RWPE1 (cell line): ENCODE results near the gene LPO.

Experiments used
- CTCF ChIA-PET: fragments of 350-600 bp; sonication (Branson Sonifier 250); formaldehyde crosslinking; extraction: SDS; loops from one replicate; lab custom pipeline; 2021; lab: Yijun Ruan, JAX
- POLR2A ChIA-PET: fragments of 400-600 bp; formaldehyde crosslinking; extraction: SDS; loops from one replicate; lab custom pipeline; 2020; ENCODE audit warnings: antibody characterized with exemption; ENCODE audit not compliant: low non-redundant PET; lab: Yijun Ruan, JAX
- DNase-seq: peaks from one replicate; pipeline ENCODE4 v3.0.0; 2012; ENCODE audit warnings: low spot score
- H3K27ac ChIP-seq: fragments of 450-650 bp; 2 replicates; pipeline ENCODE4 v1.5.1; 2017
- TF ChIP-seq, protein P1 (sequence below): fragments of 450-650 bp; conservative IDR thresholded peaks from 2 replicates; pipeline ENCODE4 v1.5.1; 2017; ENCODE audit warnings: low read depth, mild to moderate bottlenecking

The LPO gene

DNA sequence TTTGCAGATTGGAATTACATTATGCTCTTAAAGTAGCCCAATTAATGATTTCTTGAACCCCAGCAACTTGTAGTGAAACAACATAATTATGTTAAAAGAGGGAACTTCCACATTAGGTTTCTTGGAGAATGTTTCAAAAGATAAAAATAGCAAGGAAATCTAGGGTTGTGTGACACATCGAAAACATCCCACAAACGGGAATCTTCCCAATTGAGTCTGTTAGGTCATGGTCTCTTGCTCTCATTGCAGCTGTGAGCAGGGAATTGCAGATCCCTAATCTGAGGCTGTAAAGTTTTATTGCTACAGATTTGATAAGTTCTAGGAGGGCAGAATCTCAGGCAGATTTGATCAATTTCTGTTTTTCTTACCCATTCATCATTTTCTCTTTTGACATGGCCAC is 6.7 kb upstream of the LPO start:
- ChIA-PET POLR2A (no interaction called here), CTCF (interaction anchor here (1.3 kb wide), 1 partner anchor 18 kb away, joined by 3 read pairs; no protein-coding TSS in a partner anchor)
- no peak overlapping the region for H3K27ac ChIP-seq
- TF ChIP-seq, protein P1, sequence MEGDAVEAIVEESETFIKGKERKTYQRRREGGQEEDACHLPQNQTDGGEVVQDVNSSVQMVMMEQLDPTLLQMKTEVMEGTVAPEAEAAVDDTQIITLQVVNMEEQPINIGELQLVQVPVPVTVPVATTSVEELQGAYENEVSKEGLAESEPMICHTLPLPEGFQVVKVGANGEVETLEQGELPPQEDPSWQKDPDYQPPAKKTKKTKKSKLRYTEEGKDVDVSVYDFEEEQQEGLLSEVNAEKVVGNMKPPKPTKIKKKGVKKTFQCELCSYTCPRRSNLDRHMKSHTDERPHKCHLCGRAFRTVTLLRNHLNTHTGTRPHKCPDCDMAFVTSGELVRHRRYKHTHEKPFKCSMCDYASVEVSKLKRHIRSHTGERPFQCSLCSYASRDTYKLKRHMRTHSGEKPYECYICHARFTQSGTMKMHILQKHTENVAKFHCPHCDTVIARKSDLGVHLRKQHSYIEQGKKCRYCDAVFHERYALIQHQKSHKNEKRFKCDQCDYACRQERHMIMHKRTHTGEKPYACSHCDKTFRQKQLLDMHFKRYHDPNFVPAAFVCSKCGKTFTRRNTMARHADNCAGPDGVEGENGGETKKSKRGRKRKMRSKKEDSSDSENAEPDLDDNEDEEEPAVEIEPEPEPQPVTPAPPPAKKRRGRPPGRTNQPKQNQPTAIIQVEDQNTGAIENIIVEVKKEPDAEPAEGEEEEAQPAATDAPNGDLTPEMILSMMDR = no peak
- no peak for DNase-seq

DNA sequence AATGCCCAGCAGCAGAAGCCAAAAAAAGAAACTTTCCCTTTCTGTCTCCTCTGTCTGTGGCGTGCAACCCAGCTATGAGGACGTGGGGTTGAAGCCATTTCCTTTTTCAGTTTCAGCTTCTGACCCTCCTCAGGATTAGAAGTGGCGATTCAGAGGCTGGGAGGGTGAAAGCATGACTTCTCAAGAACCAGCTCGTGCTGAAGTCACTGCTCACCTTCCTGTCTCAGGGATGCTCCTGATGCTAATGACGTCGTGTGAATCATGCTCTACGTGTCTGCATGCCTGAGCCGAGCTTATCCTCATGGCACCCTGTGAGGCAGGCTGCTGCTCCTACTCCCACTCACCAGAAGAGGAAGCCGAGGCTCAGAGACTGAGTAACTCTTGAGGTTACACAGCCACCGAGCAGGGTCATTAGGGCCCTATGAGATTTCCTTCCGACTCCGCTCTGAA is 5.7 kb upstream of the LPO start:
- TF ChIP-seq, protein P1 = no peak
- POLR2A ChIA-PET = no interaction called here

DNA sequence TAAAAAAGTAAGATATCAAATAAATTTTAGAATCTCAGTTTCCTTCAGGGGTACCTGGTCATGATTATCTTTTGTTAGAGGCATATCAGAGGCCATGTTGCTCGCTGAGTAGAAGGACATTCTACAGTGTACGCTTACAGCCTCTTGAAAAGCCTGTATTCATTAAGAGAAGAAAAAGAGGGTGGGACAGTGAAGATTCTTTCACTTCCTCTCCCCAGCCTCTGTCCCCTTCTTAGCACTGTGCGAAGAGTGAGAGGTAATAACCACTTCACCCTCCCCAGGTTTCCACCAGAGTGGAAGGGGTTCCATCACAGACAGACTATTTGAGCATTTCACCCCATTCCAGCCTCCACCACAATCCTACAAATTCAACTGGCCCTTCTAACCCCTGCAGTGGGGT is 4.8 kb upstream of the LPO start:
- CTCF ChIA-PET = no interaction called here

More for the DNA sequence above, 5.7 kb upstream of the LPO start:
- H3K27ac ChIP-seq = no peak overlapping the region
- CTCF ChIA-PET = no interaction called here
- no peak for DNase-seq

GRCh38 chr17:58234512-58234911 is 3.9 kb upstream of the LPO start:
- POLR2A ChIA-PET = no interaction called here
- TF ChIP-seq, protein P1 = no peak
- no peak overlapping the region for H3K27ac ChIP-seq
- CTCF ChIA-PET = no interaction called here
- no peak for DNase-seq

More for the DNA sequence above, 4.8 kb upstream of the LPO start:
- no peak overlapping the region for H3K27ac ChIP-seq
- TF ChIP-seq, protein P1 = no peak
- POLR2A ChIA-PET = no interaction called here
- no peak for DNase-seq

DNA sequence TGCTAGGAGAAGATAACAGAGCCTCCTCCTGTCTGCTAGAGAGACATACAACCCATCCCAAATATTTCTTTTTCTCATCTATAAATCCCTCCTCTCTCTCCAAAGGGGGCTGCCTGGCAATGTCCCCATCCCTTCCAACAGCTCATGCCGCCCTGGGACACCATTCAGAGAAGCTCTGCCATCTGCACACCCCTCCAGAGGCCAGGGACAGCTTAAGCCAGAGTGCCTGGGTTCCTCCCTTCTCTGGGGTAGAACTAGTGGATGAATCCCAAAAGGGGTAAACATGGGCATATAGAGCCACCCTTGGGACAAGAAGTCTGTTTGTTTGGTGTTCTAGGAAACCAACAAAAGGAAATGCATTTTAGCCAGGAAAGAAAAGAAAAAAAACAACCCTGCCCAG is 2.6 kb upstream of the LPO start:
- ChIA-PET POLR2A (no interaction called here), CTCF (interaction anchor here (0.6 to 1.6 kb wide), 5 partner anchors 14 to 114 kb away, joined by 3 to 7 read pairs (median 5); no protein-coding TSS in a partner anchor)
- H3K27ac ChIP-seq = no peak overlapping the region
- TF ChIP-seq, protein P1 = no peak
- DNase-seq = no peak

GRCh38 chr17:58236394-58236793 is 2.0 kb upstream of the LPO start:
- DNase-seq = no peak
- ChIA-PET CTCF (interaction anchor here (0.6 to 1.6 kb wide), 5 partner anchors 9 to 115 kb away, joined by 3 to 7 read pairs (median 5); no protein-coding TSS in a partner anchor), POLR2A (no interaction called here)
- H3K27ac ChIP-seq = no peak overlapping the region
- TF ChIP-seq, protein P1 = no peak
